Right kidney (tissue), 1 donor: Measurements from ENCODE around the gene TBC1D2.
"Not testable (repeated sequence)": the region's sequence is repeated elsewhere in the genome, so short reads cannot be mapped to it uniquely, and the experiment has no call there.

Source experiments
- DNase-seq: peaks from one replicate; pipeline ENCODE4 v3.0.0-alpha.2; 2016

The TBC1D2 gene

GRCh38 chr9:98271479-98271878, 16.0 kb upstream of the TBC1D2 start:
- DNase-seq = no peak

- not testable (repeated sequence) for DNase-seq
Measured at GRCh38 chr9:98270284-98270683, 14.8 kb upstream of the TBC1D2 start.

- not testable (repeated sequence) for DNase-seq
Measured at GRCh38 chr9:98269652-98270051, 14.2 kb upstream of the TBC1D2 start.

- not testable (repeated sequence) for DNase-seq
Measured at GRCh38 chr9:98267556-98267955, 12.1 kb upstream of the TBC1D2 start.

- DNase-seq = no peak
Measured at GRCh38 chr9:98264516-98264915, 9.1 kb upstream of the TBC1D2 start.

- peak; percentile 45 for DNase-seq
Measured at GRCh38 chr9:98263482-98264357, 8.3 kb upstream of the TBC1D2 start.

GRCh38 chr9:98263080-98263479, 7.6 kb upstream of the TBC1D2 start:
- DNase-seq = no peak

GRCh38 chr9:98262056-98262455, 6.6 kb upstream of the TBC1D2 start:
- no peak for DNase-seq

GRCh38 chr9:98260635-98261034, 5.2 kb upstream of the TBC1D2 start:
- DNase-seq = no peak

GRCh38 chr9:98259791-98260190, 4.3 kb upstream of the TBC1D2 start:
- DNase-seq = no peak

GRCh38 chr9:98256756-98257155, 1.3 kb upstream of the TBC1D2 start:
- no peak for DNase-seq

- no peak for DNase-seq
Measured at GRCh38 chr9:98255061-98255577, 330 bp downstream of the TBC1D2 start.

- DNase-seq = no peak
Measured at GRCh38 chr9:98254228-98255060, 1.0 kb downstream of the TBC1D2 start.

- DNase-seq = no peak
Measured at GRCh38 chr9:98253565-98253964, 1.9 kb downstream of the TBC1D2 start.

GRCh38 chr9:98251551-98251950, 3.9 kb downstream of the TBC1D2 start:
- no peak for DNase-seq

- no peak for DNase-seq
Measured at GRCh38 chr9:98249771-98250170, 5.7 kb downstream of the TBC1D2 start.

- DNase-seq = no peak
Measured at GRCh38 chr9:98248737-98249474, 6.5 kb downstream of the TBC1D2 start.

GRCh38 chr9:98247831-98248657, 7.4 kb downstream of the TBC1D2 start:
- DNase-seq = no peak

- no peak for DNase-seq
Measured at GRCh38 chr9:98242426-98242825, 13.0 kb downstream of the TBC1D2 start.

- no peak for DNase-seq
Measured at GRCh38 chr9:98241357-98242300, 13.8 kb downstream of the TBC1D2 start.
